Measurements from ENCODE around the gene PACSIN2.

PACSIN2 gene

DNA sequence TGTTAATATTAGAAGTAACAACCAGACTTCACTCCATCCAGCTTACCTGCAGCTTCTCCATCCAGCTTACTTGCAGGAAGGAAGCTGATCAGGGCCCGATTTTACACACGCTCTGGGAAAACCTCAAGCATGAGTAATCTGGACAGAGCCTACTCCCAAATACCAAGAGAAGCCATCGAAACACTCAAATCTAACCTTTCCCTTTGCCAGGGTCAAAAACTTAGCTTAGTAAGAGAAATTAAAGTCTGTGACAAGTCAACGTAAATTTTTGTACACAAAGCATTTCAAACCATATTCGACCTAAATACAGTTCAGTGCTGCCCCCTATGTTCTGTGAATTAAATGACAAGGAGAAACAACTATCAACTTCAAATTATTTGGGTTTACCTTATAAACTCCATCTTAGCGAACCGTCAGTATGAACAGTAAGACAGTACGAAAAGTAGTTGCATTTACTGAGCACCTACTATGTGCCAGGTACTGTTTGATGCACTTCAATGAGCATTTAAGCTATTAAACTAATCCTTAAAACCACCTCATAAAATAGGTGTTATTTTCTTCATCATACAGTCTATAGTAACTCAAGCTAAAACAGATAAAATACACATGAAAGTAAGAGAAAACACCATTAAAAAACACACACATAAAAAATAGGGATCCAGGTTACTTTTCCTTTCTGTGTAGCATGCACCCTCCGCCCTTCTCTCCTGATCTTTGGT, 194.7 kb downstream of the PACSIN2 start:
- TF ChIP-seq GATA2 (IDR thresholded peaks at IDR 0.05; ENCODE audit: low read depth, low read length), result no peak
- no peak for TF ChIP-seq GATA3 (IDR thresholded peaks at IDR 0.05; ENCODE audit: low read depth, low read length)
